KMS-11 (cell line): ENCODE measurements around the gene SPTAN1.
"Not testable (repeated sequence)": the region's sequence is repeated elsewhere in the genome, so short reads cannot be mapped to it uniquely, and the experiment has no call there.

Experiments
- H2AFZ ChIP-seq: fragments of 200-600 bp; sonication (generic); 2 replicates; pipeline ENCODE4 v1.6.1; 2016; ENCODE audit warnings: antibody characterized with exemption, mixed run types, low read depth
- H3K27ac ChIP-seq: fragments of 200-600 bp; sonication (generic); 2 replicates; pipeline ENCODE4 v1.6.1; 2016; ENCODE audit warnings: mild to moderate bottlenecking, mixed run types
- H3K27me3 ChIP-seq: fragments of 200-600 bp; sonication (generic); 2 replicates; pipeline ENCODE4 v1.6.1; 2017; ENCODE audit warnings: mild to moderate bottlenecking, low read depth, mixed run types, moderate library complexity; ENCODE audit not compliant: insufficient read depth
- H3K36me3 ChIP-seq: fragments of 200-600 bp; sonication (generic); 2 replicates; pipeline ENCODE4 v1.6.1; 2017; ENCODE audit warnings: mild to moderate bottlenecking, mixed run types; ENCODE audit not compliant: insufficient read depth
- H3K4me1 ChIP-seq: fragments of 200-600 bp; sonication (generic); 2 replicates; pipeline ENCODE4 v1.6.1; 2016; ENCODE audit warnings: mild to moderate bottlenecking, low read depth, mixed run types; ENCODE audit not compliant: poor library complexity, severe bottlenecking
- H3K4me2 ChIP-seq: fragments of 200-600 bp; sonication (generic); 2 replicates; pipeline ENCODE4 v1.7.0; 2016; ENCODE audit warnings: mild to moderate bottlenecking, mixed run types
- H3K4me3 ChIP-seq: fragments of 200-600 bp; sonication (generic); IDR thresholded peaks from 2 replicates; pipeline ENCODE4 v1.6.1; 2017; ENCODE audit warnings: low read depth, low read length, mixed read lengths; ENCODE audit not compliant: insufficient read depth
- H3K79me2 ChIP-seq: fragments of 200-600 bp; sonication (generic); 2 replicates; pipeline ENCODE4 v1.6.1; 2016; ENCODE audit warnings: low read depth, mixed run types; ENCODE audit not compliant: insufficient read depth
- H3K9ac ChIP-seq: fragments of 200-600 bp; sonication (generic); 2 replicates; pipeline ENCODE4 v1.6.1; 2016; ENCODE audit warnings: mild to moderate bottlenecking, mixed run types
- H4K20me1 ChIP-seq: fragments of 200-600 bp; sonication (generic); 2 replicates; pipeline ENCODE4 v1.6.1; 2016; ENCODE audit warnings: mild to moderate bottlenecking, mixed run types; ENCODE audit not compliant: insufficient read depth
- TF ChIP-seq, protein P1 (sequence below): fragments of 200-600 bp; sonication (generic); conservative IDR thresholded peaks from 2 replicates; pipeline ENCODE4 v1.6.1; 2017; ENCODE audit warnings: low read depth, mild to moderate bottlenecking, antibody characterized with exemption, low read length, moderate library complexity, mixed read lengths

The SPTAN1 gene

DNA sequence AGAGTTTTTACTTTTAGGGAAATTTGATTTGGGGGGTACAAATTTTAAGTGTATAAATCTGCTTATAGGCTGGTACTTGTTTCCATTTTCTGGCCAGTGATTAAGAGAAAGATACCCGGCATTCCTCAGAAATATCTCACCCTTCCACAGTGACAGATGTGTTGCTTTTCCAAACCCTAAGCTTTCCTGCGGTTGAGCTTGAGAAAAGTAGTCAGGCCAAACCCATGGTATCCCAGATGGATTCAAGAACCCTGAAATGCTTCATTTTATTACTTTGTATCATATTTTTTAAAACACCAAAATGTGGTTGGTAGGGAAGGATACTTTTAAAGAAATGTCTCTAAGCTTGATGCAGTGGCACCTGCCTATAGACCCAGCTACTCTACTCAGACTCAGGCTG lies 23.5 kb downstream of the SPTAN1 start:
- no peak overlapping the region for H3K4me2 ChIP-seq
- no peak overlapping the region for H2AFZ ChIP-seq
- no peak overlapping the region for H3K4me3 ChIP-seq
- TF ChIP-seq, protein P1, sequence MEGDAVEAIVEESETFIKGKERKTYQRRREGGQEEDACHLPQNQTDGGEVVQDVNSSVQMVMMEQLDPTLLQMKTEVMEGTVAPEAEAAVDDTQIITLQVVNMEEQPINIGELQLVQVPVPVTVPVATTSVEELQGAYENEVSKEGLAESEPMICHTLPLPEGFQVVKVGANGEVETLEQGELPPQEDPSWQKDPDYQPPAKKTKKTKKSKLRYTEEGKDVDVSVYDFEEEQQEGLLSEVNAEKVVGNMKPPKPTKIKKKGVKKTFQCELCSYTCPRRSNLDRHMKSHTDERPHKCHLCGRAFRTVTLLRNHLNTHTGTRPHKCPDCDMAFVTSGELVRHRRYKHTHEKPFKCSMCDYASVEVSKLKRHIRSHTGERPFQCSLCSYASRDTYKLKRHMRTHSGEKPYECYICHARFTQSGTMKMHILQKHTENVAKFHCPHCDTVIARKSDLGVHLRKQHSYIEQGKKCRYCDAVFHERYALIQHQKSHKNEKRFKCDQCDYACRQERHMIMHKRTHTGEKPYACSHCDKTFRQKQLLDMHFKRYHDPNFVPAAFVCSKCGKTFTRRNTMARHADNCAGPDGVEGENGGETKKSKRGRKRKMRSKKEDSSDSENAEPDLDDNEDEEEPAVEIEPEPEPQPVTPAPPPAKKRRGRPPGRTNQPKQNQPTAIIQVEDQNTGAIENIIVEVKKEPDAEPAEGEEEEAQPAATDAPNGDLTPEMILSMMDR: no peak
- H4K20me1 ChIP-seq: no peaks in the 10 kb centered on the region
- H3K36me3 ChIP-seq: peaks cover 12% of the 10 kb centered on the region; the same call in 1 of the 2 replicates
- H3K79me2 ChIP-seq: no peaks in the 10 kb centered on the region
- H3K27ac ChIP-seq: no peak overlapping the region
- no peaks in the 10 kb centered on the region for H3K4me1 ChIP-seq
- no peaks in the 10 kb centered on the region for H3K27me3 ChIP-seq
- H3K9ac ChIP-seq: no peak overlapping the region

DNA sequence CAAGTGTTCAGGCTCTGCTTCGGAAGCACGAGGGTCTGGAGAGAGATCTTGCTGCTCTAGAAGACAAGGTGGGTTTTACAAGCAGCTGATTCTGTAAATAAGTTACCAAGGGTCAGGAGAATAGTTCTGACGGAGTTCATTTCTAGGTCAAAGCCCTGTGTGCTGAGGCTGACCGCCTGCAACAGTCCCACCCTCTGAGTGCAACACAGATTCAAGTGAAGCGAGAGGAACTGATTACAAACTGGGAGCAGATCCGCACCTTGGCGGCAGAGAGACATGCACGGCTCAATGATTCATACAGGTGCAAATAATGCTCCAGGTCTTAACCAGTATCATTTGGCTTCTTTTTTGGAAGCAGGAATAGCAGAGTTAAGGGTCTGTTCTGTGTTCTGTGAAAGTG lies 24.8 kb downstream of the SPTAN1 start:
- no peak overlapping the region for H3K9ac ChIP-seq
- peaks cover 12% of the 10 kb centered on the region; the same call in 1 of the 2 replicates for H3K36me3 ChIP-seq
- no peak overlapping the region for H3K4me2 ChIP-seq
- TF ChIP-seq, protein P1: no peak
- no peaks in the 10 kb centered on the region for H4K20me1 ChIP-seq
- H3K79me2 ChIP-seq: no peaks in the 10 kb centered on the region
- H3K4me1 ChIP-seq: no peaks in the 10 kb centered on the region
- no peaks in the 10 kb centered on the region for H3K27me3 ChIP-seq
- H2AFZ ChIP-seq: no peak overlapping the region
- H3K4me3 ChIP-seq: no peak overlapping the region
- H3K27ac ChIP-seq: no peak overlapping the region

- Histone ChIP-seq H3K27me3 (no peaks in the 10 kb centered on the region), H3K4me3 (no peak overlapping the region), H3K27ac (no peak overlapping the region), H3K9ac (no peak overlapping the region), H4K20me1 (no peaks in the 10 kb centered on the region), H3K79me2 (no peaks in the 10 kb centered on the region), H3K4me1 (no peaks in the 10 kb centered on the region), H3K4me2 (no peak overlapping the region), H3K36me3 (peaks cover 12% of the 10 kb centered on the region; the same call in 1 of the 2 replicates), H2AFZ (no peak overlapping the region)
- TF ChIP-seq, protein P1: no peak
Measured at GRCh38 chr9:128579194-128579593, 26.8 kb downstream of the SPTAN1 start.

DNA sequence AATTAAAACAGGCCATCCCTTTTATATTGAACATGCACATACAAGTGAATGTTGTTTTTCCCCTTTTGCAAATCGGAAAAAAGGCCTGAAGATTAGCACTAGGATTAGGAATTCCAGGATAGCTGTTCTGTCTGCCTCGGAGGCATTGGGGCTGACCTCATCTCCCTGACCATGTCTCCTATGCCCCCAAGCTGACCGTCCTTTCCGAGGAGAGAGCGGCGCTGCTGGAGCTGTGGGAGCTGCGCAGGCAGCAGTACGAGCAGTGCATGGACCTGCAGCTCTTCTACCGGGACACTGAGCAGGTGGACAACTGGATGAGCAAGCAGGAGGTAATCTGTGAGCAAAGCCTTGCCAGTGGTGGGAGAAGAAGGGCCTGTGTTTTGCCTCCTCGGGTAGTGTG lies 28.3 kb downstream of the SPTAN1 start:
- peaks cover 8% of the 10 kb centered on the region; the same call in 1 of the 2 replicates for H3K36me3 ChIP-seq
- no peaks in the 10 kb centered on the region for H4K20me1 ChIP-seq
- H3K4me3 ChIP-seq: no peak overlapping the region
- no peak overlapping the region for H2AFZ ChIP-seq
- no peak overlapping the region for H3K4me2 ChIP-seq
- TF ChIP-seq, protein P1: no peak
- no peak overlapping the region for H3K27ac ChIP-seq
- H3K9ac ChIP-seq: no peak overlapping the region
- no peaks in the 10 kb centered on the region for H3K27me3 ChIP-seq
- no peaks in the 10 kb centered on the region for H3K79me2 ChIP-seq
- H3K4me1 ChIP-seq: peaks cover 12% of the 10 kb centered on the region

DNA sequence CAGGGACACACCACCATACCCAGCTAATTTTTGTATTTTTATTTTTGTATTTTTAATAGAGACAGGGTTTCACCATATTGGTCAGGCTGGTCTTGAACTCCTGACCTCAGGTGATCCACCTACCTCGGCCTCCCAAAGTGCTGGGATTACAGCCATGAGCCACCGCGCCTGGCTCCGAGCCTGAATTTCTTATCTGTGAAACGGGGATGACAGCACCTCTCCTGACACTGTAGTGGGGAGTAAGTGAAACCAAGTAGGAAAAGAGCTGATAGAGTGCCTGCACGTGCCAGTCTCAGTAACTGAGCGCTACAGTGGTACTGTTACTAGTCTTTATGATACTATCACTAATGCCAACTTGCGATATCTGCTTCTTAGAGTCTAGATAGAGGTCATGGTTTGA lies 32.8 kb downstream of the SPTAN1 start:
- H3K4me2 ChIP-seq, H3K36me3 ChIP-seq, H3K79me2 ChIP-seq, H3K4me3 ChIP-seq, H3K27me3 ChIP-seq, H3K9ac ChIP-seq, H2AFZ ChIP-seq, H4K20me1 ChIP-seq: not testable (repeated sequence)
- H3K27ac ChIP-seq: peak overlapping the region; percentile 81; the same call in 1 of the 2 replicates
- peaks cover 45% of the 10 kb centered on the region for H3K4me1 ChIP-seq

DNA sequence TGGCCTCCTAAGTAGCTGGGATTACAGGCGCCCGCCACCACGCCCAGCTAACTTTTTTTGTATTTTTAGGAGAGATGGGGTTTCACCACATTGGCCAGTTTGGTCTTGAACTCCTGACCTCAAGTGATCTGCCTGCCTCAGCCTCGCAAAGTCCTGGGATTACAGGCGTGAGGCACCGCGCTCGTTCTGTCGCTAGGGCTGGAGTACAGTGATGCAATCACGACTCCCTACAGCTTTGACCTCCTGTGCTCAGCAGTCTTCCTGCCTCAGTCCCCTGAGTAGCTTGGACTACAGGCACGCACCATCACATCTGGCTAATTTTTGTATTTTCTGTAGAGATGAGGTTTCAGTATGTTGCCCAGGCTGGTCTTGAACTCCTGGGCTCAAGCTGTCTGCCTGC lies 34.5 kb downstream of the SPTAN1 start:
- peak overlapping the region; percentile 6 for H2AFZ ChIP-seq
- peak overlapping the region; percentile 76 for H3K4me2 ChIP-seq
- H3K36me3 ChIP-seq, H3K27me3 ChIP-seq, H3K4me3 ChIP-seq, H3K79me2 ChIP-seq, H4K20me1 ChIP-seq: not testable (repeated sequence)
- H3K27ac ChIP-seq: peak overlapping the region; percentile 81
- H3K4me1 ChIP-seq: peaks cover 45% of the 10 kb centered on the region
- H3K9ac ChIP-seq: peak overlapping the region; percentile 33; the same call in 1 of the 2 replicates
